Adrenal gland (tissue), 5 donors: ENCODE measurements around the gene OR2H2.

Experiments used
- CTCF ChIP-seq, 6 experiments: fragments of 450-650 bp in 4 of 6; fragments of 200-600 bp in 2 of 6; sonication (generic) in 1 of 6; IDR thresholded peaks; 1 replicate in 5 of 6; 2 replicates in 1 of 6; pipeline versions ENCODE4 v1.5.1 to v1.8.0; 2016 to 2021; ENCODE audit warnings: antibody characterized with exemption in 6 of 6, mild to moderate bottlenecking in 2 of 6, moderate library complexity in 1 of 6
- POLR2A ChIP-seq, 2 donors: fragments of 450-650 bp; IDR thresholded peaks; one replicate each; pipeline ENCODE4 v1.6.1; 2017; ENCODE audit warnings: antibody characterized with exemption in 2 of 2, mild to moderate bottlenecking in 2 of 2, moderate library complexity in 1 of 2
- donor health status: DM: no; HTN: no; CAD: no.

- TF ChIP-seq CTCF (IDR thresholded peaks at IDR 0.05) (no peak), POLR2A (IDR thresholded peaks at IDR 0.05) (no peak)
Measured at GRCh38 chr6:29608131-29608530, 23.2 kb downstream of the OR2H2 start.
